Nucleus accumbens (tissue), 56 donors: ENCODE data around the gene CAMK2D.

Source experiments
- DNase-seq, 56 donors: peaks; one replicate each; lab custom pipeline; 2025; lab: John Stamatoyannopoulos, UW

CAMK2D gene

DNA sequence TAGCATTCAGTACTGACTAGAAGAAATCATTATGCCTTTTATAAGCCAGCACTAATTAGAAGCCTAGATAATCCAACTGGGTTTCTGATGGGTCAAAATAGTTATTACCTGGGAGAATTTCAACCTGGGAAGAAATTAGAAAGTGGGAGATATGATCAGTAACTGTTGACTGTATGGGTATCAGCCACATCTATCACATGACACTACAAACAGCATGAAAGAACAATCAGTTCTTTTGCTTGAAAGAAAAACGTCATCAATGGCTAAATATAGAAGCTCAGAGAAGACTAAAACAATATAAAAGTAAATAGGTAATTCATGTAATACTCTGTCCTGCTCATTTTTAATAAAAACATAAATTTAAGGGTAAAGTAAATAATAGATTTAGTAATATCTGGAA lies 145.1 kb downstream of the CAMK2D start:
- no peak for DNase-seq

DNA sequence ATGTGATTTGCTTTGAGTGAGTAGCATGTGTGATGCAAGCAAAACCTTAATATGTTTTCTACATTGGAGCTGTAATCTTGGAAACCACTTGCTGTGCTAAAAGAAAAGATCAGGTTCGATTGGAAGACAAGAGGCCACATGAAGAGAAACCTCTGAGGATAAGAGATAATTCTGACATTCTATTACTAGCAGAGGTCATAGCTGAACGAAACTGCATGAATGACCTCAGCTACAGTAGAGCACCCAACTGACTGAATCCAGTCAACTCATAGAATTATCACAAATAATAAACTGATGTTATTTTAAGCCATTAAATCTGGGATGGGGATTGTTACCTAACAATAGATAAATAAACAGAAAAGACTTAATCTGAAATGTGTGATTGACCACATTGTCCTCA lies 147.1 kb downstream of the CAMK2D start:
- DNase-seq: no peak

DNA sequence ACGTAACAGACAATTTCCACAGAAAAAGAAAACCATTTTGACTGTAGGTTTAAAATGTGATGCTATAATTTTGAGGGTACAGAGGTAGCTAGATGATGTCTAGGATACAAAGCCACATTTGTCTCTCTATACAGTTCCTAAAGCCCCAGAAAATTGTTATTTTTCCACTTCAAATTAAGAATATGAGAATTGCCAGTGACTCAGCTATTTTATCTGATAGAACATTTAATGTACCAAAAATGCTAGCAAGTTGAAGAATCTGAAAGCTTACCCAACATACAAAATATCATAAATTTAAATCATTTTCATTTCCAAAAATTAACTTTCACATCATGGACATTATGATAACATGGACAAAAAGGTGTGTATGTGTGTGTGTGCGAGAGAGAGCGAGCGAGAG lies 148.0 kb downstream of the CAMK2D start:
- no peak for DNase-seq

DNA sequence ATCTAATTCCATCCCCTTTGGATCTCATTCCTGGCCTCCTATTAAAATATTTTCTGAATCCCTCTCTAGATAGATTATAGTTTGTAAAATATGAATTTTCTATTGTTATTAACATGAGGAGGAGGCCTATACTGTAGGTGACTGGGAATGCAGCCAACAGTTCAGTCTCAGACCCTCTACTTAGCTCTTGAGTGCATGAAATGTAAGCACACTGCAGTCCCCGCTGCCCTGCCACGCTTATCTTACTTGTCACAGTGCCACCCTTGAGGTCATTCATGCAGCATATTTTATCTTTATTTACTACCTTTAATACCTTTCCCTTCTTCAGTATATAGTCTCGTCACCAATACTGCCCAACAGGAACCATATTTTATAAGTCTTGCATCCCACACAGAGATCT lies 151.0 kb downstream of the CAMK2D start:
- DNase-seq: no peak

DNA sequence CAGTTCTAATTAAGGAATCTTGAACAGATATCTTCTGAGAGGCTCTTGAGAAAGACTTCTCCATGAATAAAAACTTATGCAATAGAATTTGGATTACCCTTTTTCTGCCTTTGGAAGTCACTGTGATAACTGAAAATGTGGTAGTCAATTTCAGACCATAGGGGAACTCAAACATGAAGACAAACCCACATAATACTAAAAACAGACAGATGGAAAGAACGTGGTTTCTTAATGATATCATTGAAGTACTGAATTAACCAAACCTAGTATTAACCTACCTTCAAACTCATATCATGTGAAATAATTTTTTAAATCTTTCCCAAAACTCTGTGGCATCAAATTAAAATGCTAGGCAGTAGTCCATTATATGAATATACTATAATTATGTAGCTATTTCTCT lies 153.5 kb downstream of the CAMK2D start:
- no peak for DNase-seq

DNA sequence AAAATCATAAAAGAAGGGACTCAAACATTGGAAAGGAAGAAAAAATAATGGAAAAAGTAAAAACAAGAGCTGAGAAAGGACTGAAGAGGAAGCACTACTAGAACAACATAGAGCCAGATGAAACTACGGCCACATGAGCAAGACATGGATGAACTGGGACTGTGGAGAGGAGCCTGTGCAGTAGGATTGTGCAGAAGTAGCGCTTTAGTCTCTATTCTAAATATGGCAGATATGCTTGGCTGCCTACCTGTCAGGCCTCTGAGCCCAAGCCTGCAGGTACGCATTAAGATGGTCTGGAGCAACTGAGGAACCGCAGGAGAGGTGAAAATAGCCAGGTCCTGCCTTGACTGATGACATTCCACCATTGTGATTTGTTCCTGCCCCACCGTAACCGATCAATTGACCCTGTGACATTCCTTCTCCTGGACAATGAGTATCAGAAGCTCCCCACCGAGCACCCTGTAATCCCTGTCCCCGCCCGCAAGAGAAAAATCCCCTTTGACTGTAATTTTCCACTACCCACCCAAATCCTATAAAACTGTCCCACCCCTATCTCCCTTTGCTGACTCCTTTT lies 154.3 kb downstream of the CAMK2D start:
- DNase-seq: no peak

DNA sequence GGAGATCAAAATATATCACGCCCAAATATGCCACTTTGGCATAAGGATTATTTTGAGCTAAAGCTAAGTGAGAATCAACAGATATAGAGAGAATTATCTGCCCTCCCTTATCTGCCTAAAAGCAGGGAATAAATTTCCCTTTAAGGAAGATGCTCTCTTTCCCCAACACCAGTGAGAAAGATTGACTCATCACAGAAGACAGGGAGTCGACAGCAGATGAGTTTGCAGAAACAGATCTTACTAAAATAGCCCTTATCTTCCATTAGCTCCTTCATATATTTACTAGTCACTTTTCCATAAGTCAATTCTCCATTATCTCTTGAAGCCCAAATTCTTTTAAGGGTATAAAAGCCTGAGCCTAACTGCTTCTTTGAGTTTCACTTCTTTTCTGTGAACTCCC lies 156.6 kb downstream of the CAMK2D start:
- no peak for DNase-seq

DNA sequence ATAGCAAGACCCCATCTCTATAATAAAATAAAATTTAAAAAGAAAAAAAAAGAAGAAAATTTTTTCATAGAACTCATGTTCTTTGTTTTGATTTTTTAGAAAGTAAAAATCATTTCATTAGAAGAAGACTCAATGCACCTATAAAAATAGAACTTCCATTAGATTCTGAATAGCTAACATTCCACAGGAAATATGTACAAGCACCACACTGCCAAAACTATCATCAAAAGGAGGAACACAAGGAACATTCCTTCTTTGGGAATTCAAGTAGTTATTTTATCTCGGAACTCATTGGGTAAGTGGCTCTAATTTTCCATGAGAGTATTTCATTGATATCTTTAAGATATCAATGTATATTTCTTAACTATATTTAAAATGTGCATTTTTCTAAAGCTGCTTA lies 157.6 kb downstream of the CAMK2D start:
- DNase-seq: no peak

DNA sequence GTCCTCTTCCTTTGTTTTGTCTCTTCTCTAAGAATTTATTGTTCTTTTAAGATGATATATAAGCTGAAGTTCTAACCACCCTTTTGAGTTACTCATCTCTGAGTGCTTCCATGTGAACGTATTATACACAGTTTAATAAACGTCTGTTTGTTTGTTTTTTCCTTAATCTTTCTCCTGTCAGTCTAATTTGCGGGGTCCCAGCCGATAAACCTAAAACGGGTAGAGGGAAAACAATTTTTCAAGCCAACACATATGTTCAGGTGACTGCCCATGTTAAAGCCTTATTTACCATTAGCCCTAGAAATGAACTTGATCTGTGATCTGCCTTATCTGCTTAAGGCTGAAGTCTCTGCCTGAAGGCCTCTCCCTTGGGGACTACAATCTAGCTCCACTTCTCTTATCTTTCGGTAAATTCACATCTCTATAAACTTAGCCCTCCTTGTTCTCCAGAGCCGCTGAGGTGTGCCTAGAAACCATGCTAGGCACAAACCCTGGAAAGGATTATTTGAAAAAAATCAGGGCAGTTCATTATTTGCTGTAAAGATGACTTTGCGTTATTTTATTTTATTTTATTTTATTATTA lies 158.8 kb downstream of the CAMK2D start:
- no peak for DNase-seq

DNA sequence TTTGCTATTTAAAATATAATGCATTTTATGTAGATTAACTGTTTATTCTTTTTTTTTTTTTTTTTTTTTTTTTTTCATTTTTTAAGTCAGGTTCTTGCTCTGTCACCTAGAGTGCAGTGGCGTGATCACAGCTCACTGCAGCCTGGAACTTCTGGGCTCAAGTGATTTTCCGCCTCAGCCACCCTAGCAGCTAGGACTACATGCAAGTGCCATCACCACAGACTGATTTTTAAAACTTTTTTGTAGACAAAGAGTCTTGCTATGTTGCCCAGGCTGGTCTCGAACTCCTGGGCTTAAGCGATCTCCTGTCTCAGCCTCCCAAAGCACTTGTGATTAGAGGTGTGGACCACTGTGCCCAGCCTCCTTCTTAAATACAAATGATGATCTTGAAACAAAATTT lies 159.9 kb downstream of the CAMK2D start:
- no peak for DNase-seq

DNA sequence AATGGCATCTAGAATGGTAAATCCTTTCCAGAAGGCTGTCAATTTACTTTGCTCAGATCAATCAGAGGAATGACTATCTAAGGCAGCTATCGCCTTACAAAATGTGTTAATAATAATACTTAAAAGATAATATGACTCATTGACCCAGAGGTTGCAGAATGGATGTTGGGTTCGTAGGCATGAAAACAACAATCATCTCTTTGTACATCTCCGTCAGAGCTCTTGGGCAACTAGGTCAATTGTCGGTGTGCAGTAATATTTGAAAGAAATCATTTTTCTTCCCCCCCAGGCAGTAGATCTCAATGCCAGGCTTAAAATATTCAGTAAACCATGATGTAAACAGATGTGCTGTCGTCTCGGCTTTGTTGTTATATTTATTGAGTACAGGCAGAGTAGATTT lies 165.1 kb downstream of the CAMK2D start:
- no peak for DNase-seq

DNA sequence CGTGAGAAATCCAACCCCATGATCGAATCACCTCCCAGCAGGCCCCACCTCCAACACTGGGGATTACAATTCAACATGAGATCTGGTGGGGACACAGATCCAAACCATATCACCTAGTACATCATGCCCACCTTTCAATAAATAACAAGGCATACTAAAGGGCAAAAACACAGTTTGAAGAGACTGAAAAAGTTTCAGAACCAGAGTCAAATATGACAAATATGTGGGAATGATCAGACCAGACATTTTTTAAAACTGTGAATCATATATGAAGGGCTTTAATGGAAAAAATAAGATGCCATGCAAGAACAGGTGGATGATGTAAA lies 167.3 kb downstream of the CAMK2D start:
- DNase-seq: no peak

DNA sequence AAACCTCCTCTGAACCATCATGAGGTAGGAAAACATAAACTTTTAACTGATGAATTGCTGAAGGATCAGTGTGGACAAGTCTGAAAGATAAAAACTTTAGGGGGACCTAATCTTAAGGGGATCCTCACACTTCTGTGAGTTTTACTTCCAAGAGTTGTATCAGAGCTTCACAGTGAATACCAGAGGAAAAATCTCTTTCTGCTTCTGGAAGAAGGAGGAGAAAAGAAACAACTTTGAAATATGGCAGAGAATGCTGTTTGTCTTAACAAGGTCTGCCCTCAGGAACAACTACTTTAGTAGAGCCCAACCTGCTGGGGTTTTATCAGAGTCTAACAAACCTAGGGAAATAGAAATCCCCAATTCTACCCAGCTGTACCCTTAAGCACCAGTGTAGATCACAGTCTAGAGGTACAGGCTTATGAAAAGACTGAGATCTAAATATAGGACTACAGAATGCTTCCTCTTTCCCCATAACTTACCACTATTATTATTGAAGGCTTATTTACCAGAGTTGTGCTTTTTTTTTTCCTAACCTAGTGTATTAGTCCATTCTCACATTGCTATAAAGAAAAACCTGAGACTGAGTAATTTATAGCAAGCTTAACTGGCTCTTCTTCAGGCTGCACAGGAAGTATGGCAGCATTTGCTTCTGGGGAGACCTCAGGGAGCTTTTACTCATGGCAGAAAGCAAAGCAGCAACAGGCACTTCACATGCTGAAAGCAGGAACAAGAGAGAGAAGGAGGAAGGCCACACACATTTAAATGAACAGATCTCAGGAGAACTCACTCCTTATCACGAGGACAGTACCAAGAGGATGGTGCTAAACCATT lies 167.9 kb downstream of the CAMK2D start:
- no peak for DNase-seq

DNA sequence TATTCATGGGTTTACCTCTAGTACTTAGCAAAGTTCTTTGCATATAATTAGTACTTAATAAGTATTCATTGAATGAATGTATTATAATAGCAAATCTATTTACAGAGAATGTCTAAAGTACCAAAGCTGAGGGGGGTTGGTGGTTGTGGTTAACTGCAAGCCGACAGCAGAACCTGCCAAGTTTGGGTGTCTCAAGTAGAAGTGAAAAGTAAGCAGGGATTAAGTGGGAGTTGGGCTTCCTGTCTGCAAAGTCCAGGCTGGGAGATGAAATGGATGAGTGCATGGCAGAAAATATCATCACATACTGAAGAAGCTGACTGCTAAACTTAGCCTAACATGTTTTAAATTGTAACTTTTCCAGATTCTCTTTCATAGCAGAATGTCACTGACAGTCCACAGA lies 169.6 kb downstream of the CAMK2D start:
- no peak for DNase-seq

DNA sequence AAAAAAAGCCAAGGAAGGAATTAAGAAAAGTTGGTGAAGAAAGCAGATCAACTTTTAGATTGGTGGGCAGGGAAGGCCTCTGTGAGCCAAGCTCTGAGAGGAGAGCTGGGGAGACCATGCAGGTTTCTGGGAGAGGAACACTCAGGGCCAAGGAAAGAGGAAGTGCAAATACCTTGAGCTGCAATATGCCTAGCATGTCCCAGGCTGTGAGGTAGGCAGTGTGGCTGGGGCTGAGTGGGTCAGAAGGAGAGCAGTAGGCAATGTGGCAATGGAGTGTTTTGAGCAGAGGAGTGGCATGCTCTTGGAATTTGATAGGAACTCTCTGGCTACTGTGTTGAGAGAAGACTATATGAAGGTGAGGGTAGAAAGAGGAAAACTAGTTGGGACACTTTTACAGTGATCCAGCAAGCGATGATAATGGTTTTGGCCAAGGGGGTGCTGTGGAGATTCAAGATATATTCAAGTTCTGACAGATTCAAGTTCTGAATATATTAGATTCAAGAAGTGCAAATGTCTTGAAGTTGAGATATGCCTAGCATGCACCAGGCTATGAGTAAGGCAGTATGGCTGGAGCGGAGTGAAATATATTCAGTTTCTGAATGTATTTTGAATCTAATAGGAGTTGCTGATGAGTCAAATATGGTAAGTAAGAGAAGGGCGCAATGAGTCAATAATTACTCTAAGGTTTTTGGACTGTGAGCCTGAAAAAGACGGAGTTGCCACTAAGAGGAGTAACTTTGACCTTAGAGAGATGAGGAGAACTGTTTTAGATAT lies 172.5 kb downstream of the CAMK2D start:
- no peak for DNase-seq

DNA sequence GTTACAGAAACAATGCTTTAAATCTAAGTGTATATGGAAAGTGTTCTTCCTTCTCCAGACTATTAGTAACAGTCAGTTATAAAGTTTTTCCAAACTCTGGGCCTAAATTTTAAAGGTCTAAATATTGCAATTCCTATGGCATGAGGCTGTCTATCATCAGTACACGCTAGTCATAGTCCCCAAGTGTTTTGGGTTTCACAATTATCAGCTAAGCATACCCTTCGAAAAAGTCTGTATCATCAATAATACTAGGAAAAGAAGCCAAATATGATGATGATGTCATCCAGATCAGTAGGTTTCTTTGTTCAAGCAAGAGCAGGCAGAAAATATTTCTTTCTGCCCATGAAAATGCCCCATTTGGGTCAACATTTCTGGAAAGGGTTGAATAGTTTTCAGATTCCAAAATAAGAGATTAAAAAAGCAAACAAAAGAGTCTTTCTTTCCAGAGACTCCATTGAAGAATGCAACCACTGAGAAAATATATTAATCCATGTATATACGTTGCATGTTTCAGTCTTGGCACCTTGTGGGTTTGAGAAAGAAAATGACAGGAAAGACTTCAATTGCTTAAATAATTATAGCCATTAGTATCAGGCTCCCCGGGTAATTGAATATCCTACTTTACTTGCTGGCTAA lies 173.8 kb downstream of the CAMK2D start:
- no peak for DNase-seq

DNA sequence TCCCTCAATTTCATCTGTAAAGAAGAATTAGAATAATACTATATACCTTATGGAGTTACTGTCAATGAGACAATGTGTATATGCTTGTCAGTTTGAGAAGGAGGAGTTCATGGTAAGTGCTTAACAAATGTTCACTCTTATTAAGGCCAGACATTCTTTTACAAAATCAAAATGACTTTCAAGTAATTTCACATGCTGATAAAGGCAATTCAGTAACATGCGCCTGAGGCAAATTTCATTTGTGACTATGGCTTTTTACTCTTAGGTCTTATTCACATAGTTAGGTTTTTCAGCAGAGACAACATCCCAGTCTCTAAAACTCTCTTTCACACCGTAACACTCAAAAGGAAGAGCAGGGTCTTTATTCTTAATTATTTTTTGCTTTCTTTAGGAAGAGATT lies 174.4 kb downstream of the CAMK2D start:
- no peak for DNase-seq

DNA sequence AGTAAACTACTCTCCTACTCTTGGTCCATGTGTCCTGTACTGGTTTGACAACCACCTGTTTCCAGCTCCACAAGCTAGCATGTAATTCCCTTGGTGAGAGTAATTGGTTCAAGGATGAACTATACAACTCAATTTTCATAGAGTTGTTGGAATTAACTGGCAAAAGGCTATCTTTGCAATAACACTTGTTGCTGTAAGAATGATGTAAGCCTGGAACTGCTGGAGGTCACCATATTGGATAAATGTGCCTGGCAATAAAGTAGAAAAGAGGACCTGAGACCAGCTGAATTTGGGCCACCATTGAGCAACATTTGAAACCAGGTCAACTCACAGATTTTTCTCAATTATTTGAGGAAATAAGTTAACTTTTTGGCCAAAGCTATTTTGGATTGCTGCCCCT lies 175.5 kb downstream of the CAMK2D start:
- no peak for DNase-seq

DNA sequence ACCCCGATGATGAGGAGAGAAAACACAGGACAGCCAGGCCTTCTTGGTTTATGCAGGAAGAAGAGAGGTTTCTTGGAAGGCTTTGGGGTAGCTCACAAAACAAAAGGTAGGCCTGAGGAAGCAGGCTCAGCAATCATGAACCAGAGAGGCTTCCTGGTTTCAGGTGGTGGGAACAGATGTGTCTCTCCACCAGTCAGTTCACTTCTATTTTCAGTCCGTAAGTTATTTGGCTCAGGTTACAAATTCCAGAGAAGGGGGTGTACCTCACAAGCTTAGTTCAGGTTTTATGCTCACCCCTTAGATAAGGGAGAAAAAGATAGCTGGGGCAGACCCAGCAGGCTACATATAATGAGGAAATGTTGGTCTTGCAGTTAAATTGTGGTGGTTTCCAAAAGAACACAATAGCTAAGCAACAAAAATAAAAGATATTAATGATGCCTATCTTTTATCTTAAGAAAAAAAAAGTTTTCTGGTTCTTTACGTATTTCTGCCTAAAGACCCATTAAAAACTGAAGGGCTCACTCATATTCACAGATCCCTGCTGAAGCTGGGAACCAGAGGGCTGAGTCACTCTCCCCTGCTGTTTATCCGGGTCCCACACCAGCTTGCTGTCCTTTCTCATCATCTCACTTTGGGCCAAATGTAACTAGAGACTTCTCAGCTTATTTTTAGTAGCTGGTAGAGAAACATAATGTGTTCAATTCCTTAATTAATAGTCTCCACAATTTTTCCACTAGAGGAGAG lies 177.0 kb downstream of the CAMK2D start:
- peak in 1 of 56 donors; percentile 5 for DNase-seq

DNA sequence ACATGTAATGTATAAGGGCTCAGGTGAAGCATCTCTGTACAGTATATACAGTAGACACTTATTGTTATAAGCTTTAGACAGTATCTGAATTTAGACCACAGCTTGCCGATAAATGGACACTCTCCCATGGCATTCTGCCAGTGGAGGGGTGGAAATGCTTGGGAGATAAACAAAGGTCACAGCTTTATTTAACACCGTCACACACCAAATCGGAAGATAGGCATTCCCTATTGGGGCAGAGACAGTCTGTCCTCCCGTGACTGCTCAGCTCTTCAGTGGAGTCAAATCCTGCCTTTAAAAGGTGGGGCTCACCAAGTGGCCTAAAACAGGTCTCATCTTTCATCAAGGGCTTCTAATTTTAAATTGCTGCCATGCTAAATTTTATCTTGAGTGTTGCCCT lies 178.8 kb downstream of the CAMK2D start:
- no peak for DNase-seq
